C4-2B (cell line): Measurements from ENCODE around the gene MMP25.

Experiments used
- CTCF ChIP-seq: fragments of 450-650 bp; conservative IDR thresholded peaks from 2 replicates; pipeline ENCODE4 v1.5.1; 2017; ENCODE audit warnings: mild to moderate bottlenecking
- ZFX ChIP-seq: fragments of 450-650 bp; IDR thresholded peaks from 2 replicates; pipeline ENCODE4 v1.6.1; 2017

- TF ChIP-seq CTCF = no peak
- TF ChIP-seq ZFX = no peak
These were observed 15.8 kb upstream of the MMP25 start for GRCh38 chr16:3030222-3031212.
